Panc1 (cell line): Measurements from ENCODE around the gene WHRN.
A peak's percentile ranks its signal among the peaks of the same experiment; 100 is the strongest.

Experiments used
- CTCF ChIP-seq: fragments of 450-650 bp; IDR thresholded peaks from 2 replicates; pipeline ENCODE4 v1.5.1; 2017; ENCODE audit warnings: mild to moderate bottlenecking
- REST ChIP-seq, 2 experiments: IDR thresholded peaks; 2 replicates each; pipeline ENCODE4 v1.6.1; 2011 to 2012; ENCODE audit warnings: low read depth in 2 of 2, control low read depth in 1 of 2, low read length in 1 of 2, mild to moderate bottlenecking in 1 of 2, moderate library complexity in 1 of 2; ENCODE audit not compliant: insufficient read depth in 1 of 2
- SIN3A ChIP-seq: IDR thresholded peaks from 2 replicates; pipeline ENCODE4 v1.6.1; 2012; ENCODE audit warnings: low read depth, mild to moderate bottlenecking, low read length, moderate library complexity, borderline replicate concordance; ENCODE audit not compliant: insufficient read depth
- TCF7L2 ChIP-seq: IDR thresholded peaks from 2 replicates; pipeline ENCODE4 v1.6.1; 2011; ENCODE audit warnings: mild to moderate bottlenecking, low read depth, low read length, inconsistent platforms

DNA sequence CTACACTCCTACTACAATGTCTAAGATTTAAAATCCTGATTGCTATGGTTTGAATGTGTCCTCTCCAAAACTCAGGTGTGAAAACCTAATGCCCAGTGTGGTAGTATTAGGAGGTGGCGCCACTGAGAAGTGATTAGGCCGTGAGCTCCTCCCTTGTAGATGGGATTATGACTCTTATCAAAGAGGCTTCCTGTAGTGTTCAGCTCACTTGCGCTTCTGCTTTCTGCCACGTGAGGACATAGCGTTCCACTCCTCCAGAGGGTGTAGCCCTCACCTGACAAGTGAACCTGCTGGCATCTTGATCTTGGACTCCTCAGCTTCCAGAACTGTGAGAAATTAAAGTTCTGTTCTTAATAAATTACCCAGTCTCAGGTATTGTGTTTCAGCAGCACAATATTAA is 33.0 kb upstream of the WHRN start:
- TF ChIP-seq CTCF (peak; percentile 32), TCF7L2 (no peak), SIN3A (no peak), REST (IDR thresholded peaks at IDR 0.05; ENCODE audit: insufficient read depth in 1 of 2, low read depth in 2 of 2, low read length in 1 of 2) (no peak)
